Mucosa of rectum (tissue), 2 donors: ENCODE data around the gene PSMC3.
A peak's percentile ranks its signal among the peaks of the same experiment; 100 is the strongest.

Source experiments
- H3K27ac ChIP-seq, 2 donors: one replicate each; pipeline ENCODE4 v1.7.0; 2013; ENCODE audit warnings: inconsistent platforms in 2 of 2, low read depth in 2 of 2, low read length in 2 of 2
- H3K27me3 ChIP-seq, 2 donors: one replicate each; pipeline ENCODE4 v1.7.0; 2013; ENCODE audit warnings: low read length in 2 of 2; ENCODE audit not compliant: control insufficient read depth in 2 of 2, insufficient read depth in 2 of 2
- H3K36me3 ChIP-seq, 2 donors: one replicate each; pipeline ENCODE4 v1.7.0; 2013; ENCODE audit warnings: low read length in 2 of 2; ENCODE audit not compliant: control insufficient read depth in 2 of 2, insufficient read depth in 2 of 2
- H3K4me1 ChIP-seq, 2 donors: one replicate each; pipeline ENCODE4 v1.7.0; 2013; ENCODE audit warnings: low read length in 2 of 2, mild to moderate bottlenecking in 1 of 2; ENCODE audit not compliant: control insufficient read depth in 2 of 2, insufficient read depth in 2 of 2
- H3K4me3 ChIP-seq, 2 donors: one replicate each; pipeline ENCODE4 v1.7.0; 2013; ENCODE audit warnings: low read length in 2 of 2
- H3K9ac ChIP-seq, 2 donors: one replicate each; pipeline ENCODE4 v1.7.0; 2013; ENCODE audit warnings: low read length in 2 of 2, low read depth in 1 of 2, mild to moderate bottlenecking in 1 of 2
- H3K9me3 ChIP-seq, 2 donors: one replicate each; pipeline ENCODE4 v1.7.0; 2013; ENCODE audit warnings: low read length in 2 of 2; ENCODE audit not compliant: control insufficient read depth in 2 of 2
- donor health status: healthy.
- donor health status: Normal muscosa, but diverticular disease.

PSMC3 gene

DNA sequence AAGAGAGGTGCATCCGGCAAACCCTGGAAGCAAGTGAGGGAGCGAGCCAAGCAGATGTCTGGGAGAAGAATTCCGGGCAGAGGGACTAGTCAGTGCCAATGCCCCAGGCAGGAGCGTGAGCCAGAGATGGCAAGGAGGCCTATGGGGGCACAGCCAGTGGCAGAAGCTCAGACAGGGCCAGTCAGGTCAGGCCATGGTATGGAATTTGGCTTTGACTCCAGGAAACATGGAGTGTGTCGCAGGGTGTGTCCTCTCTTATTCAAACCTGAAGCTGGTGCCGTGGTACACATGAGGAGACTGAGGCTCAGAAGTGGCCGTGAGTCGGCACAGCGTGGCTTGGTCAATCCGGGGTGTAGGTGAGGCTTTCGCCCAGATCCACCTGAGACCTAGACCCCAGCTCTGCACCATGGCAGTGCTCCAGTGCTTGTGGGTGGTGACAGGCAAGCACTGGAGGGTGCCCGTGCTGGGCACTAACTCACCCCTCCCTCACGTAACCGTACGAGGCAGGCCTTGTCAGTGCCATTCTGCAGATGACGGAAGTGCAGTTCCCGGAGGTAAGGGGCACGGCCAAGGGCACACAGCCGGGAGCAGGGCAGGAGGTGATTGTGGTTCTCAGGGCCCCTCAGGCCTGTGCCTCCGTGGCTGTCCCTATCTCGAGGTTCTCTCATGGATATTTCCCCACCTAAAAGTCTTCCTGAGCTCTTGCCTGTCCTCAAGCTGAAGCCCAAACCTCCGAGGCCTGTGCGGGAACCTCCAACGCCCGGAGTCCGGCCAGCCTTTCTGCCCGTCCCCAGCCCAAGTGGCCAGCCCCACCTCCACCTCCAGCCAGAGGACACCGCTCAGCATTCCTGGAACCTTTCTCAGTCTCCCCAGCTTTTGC, 37.3 kb downstream of the PSMC3 start:
- peaks cover 5 to 7% of the 10 kb centered on the region in 2 donors for H3K4me1 ChIP-seq
- H3K27ac ChIP-seq = peak overlapping the region in 1 of 2 donors; percentile 32
- no peaks in the 10 kb centered on the region for H3K9me3 ChIP-seq
- no peaks in the 10 kb centered on the region for H3K36me3 ChIP-seq
- no peaks in the 10 kb centered on the region for H3K27me3 ChIP-seq
- peak overlapping the region in 1 of 2 donors; percentile 3 for H3K4me3 ChIP-seq
- H3K9ac ChIP-seq = no peak overlapping the region

- Histone ChIP-seq H3K4me3 (no peak overlapping the region), H3K9ac (no peak overlapping the region), H3K27ac (peak overlapping the region in 1 of 2 donors; percentile 32), H3K36me3 (no peaks in the 10 kb centered on the region), H3K9me3 (no peaks in the 10 kb centered on the region), H3K27me3 (no peaks in the 10 kb centered on the region), H3K4me1 (no peaks in the 10 kb centered on the region)
Measured at GRCh38 chr11:47387944-47388696, 38.1 kb downstream of the PSMC3 start.

GRCh38 chr11:47384498-47384897, 41.7 kb downstream of the PSMC3 start:
- no peaks in the 10 kb centered on the region for H3K36me3 ChIP-seq

DNA sequence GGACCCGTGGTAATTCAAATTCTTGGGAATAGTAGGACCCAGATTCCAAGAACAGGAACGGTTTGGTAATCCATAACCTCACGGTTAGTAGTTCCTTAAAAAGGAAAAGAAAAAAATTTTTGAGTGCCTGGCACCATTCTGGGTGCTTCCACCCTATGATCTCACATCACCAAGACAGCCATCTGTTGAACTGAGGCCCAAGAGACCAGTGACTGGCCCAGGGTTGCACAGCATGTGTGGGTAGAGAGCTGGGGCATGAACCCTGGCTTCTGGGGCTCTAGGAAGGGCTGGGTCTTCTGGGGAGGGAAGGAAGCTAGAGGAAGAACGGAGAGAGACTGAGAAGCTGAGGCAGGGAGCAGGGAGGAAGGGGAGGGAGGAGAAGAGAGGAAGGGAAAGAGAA, 43.2 kb downstream of the PSMC3 start:
- H3K27ac ChIP-seq = no peak overlapping the region

More at GRCh38 chr11:47384498-47384897, 41.7 kb downstream of the PSMC3 start:
- Histone ChIP-seq H3K27me3 (no peaks in the 10 kb centered on the region), H3K27ac (no peak overlapping the region), H3K4me1 (no peaks in the 10 kb centered on the region), H3K4me3 (no peak overlapping the region), H3K9ac (no peak overlapping the region), H3K9me3 (no peaks in the 10 kb centered on the region)

GRCh38 chr11:47380078-47380477, 46.2 kb downstream of the PSMC3 start:
- Histone ChIP-seq H3K4me1 (no peaks in the 10 kb centered on the region), H3K9ac (no peak overlapping the region), H3K9me3 (no peaks in the 10 kb centered on the region), H3K4me3 (no peak overlapping the region), H3K27ac (no peak overlapping the region), H3K27me3 (no peaks in the 10 kb centered on the region), H3K36me3 (no peaks in the 10 kb centered on the region)

More for the DNA sequence above, 43.2 kb downstream of the PSMC3 start:
- Histone ChIP-seq H3K4me3 (no peak overlapping the region), H3K36me3 (no peaks in the 10 kb centered on the region), H3K9me3 (no peaks in the 10 kb centered on the region), H3K4me1 (no peaks in the 10 kb centered on the region), H3K27me3 (no peaks in the 10 kb centered on the region), H3K9ac (no peak overlapping the region)

GRCh38 chr11:47379317-47379716, 46.9 kb downstream of the PSMC3 start:
- H3K9me3 ChIP-seq = no peaks in the 10 kb centered on the region

DNA sequence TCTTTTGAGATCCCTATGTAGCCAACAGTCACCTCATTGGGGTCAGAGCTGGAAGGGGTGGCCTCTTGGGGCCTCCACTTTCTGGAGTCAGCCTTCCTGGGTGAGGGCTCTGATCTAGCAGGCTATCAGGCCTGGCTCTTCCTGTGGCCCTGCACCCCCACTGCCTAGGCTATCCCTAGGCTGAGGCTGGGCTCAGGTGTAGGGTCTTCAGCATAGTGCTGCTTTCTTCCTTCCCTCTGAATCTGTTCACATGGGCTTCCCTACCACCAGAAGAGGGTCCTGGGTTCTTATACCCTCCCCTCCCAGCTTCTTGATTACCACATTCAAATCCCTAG, 47.4 kb downstream of the PSMC3 start:
- Histone ChIP-seq H3K36me3 (no peaks in the 10 kb centered on the region), H3K9me3 (no peaks in the 10 kb centered on the region), H3K4me1 (no peaks in the 10 kb centered on the region), H3K27ac (peak overlapping the region; percentile 67 to 86), H3K9ac (peak overlapping the region in 1 of 2 donors; percentile 60), H3K4me3 (peak overlapping the region in 1 of 2 donors; percentile 67), H3K27me3 (no peaks in the 10 kb centered on the region)

More at GRCh38 chr11:47379317-47379716, 46.9 kb downstream of the PSMC3 start:
- H3K27ac ChIP-seq = no peak overlapping the region
- H3K9ac ChIP-seq = no peak overlapping the region
- H3K4me1 ChIP-seq = no peaks in the 10 kb centered on the region
- H3K36me3 ChIP-seq = no peaks in the 10 kb centered on the region
- no peaks in the 10 kb centered on the region for H3K27me3 ChIP-seq
- H3K4me3 ChIP-seq = no peak overlapping the region

- no peaks in the 10 kb centered on the region for H3K27me3 ChIP-seq
Measured at GRCh38 chr11:47378010-47378835, 48.0 kb downstream of the PSMC3 start, which contains the start of gene SPI1. TSS of gene SPI1 (minus strand) at chr11:47378547. CDS start at chr11:47378353, 194 bp downstream.

DNA sequence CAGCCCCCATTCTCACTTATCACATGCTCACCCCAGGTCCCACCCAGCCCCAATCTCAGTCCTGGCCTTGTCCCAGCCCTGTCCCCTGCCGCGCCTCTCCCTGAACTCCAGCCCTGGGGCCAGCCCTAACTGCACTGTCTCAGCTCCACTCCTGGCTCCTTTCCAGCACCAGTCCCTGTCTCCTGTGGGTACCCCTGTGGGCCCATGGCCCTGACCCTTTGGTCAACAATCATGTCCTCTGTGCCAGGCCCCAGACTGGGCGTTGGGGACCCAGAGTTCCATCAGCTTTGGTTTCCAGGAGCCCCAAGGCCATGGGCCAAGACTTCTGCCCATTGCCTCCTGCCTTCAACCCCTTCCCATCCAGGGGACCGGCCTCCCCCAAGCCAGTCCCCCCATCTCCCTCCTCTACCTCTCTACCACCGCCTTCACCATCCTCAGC, 48.6 kb downstream of the PSMC3 start:
- H3K27me3 ChIP-seq = no peaks in the 10 kb centered on the region
- H3K36me3 ChIP-seq = no peaks in the 10 kb centered on the region
- peak overlapping the region; percentile 70 to 86 for H3K27ac ChIP-seq
- H3K4me3 ChIP-seq = peak overlapping the region; percentile 52 to 67
- peak overlapping the region; percentile 60 to 61 for H3K9ac ChIP-seq
- no peaks in the 10 kb centered on the region for H3K9me3 ChIP-seq
- H3K4me1 ChIP-seq = no peaks in the 10 kb centered on the region

More at GRCh38 chr11:47378010-47378835, 48.0 kb downstream of the PSMC3 start, which contains the start of gene SPI1:
- H3K36me3 ChIP-seq = no peaks in the 10 kb centered on the region
- H3K9ac ChIP-seq = peak within 1 kb of the TSS; percentile 60 to 61
- H3K27ac ChIP-seq = peak within 1 kb of the TSS; percentile 70 to 86
- peak within 1 kb of the TSS; percentile 52 to 67 for H3K4me3 ChIP-seq
- no peaks in the 10 kb centered on the region for H3K9me3 ChIP-seq
- no peaks in the 10 kb centered on the region for H3K4me1 ChIP-seq
